Common myeloid progenitor, CD34-positive (primary cell): ENCODE results near the gene TJAP1.

Experiments used
- CTCF ChIA-PET: fragments of 350-600 bp; sonication (Branson Sonifier 250); formaldehyde crosslinking; loops from one replicate; lab custom pipeline; 2021; ENCODE audit warnings: antibody characterized with exemption; lab: Charles Lee
- POLR2A ChIA-PET: fragments of 350-600 bp; sonication (Branson Sonifier 250); formaldehyde crosslinking; loops from one replicate; lab custom pipeline; 2021; ENCODE audit warnings: antibody characterized with exemption; lab: Charles Lee
- DNase-seq, 3 donors: peaks; one replicate each; pipeline versions ENCODE4 v3.0.0 to v3.0.0-alpha.2; 2013
- H3K27ac ChIP-seq, 2 experiments: 1 replicate in 1 of 2; 2 replicates in 1 of 2; pipeline ENCODE4 v1.7.0; 2013; ENCODE audit warnings: inconsistent platforms in 2 of 2, low read length in 2 of 2, mild to moderate bottlenecking in 2 of 2, low read depth in 1 of 2, moderate library complexity in 1 of 2; ENCODE audit not compliant: severe bottlenecking in 2 of 2, insufficient read depth in 1 of 2, poor library complexity in 1 of 2
- H3K27me3 ChIP-seq, 5 experiments: replicated peaks in 2 of 5; 1 replicate in 3 of 5; 2 replicates in 2 of 5; pipeline versions ENCODE4 v1.6.1 to v1.7.0; 2013; ENCODE audit warnings: low read length in 4 of 5, mild to moderate bottlenecking in 2 of 5, moderate library complexity in 2 of 5, inconsistent platforms in 1 of 5; ENCODE audit not compliant: insufficient read depth in 5 of 5, control insufficient read depth in 4 of 5
- H3K36me3 ChIP-seq, 4 experiments: 1 replicate in 2 of 4; 2 replicates in 2 of 4; pipeline versions ENCODE4 v1.6.1 to v1.7.0; 2013; ENCODE audit warnings: low read length in 3 of 4, control low read depth in 1 of 4, mild to moderate bottlenecking in 1 of 4; ENCODE audit not compliant: control insufficient read depth in 4 of 4, insufficient read depth in 4 of 4
- H3K4me1 ChIP-seq, 4 experiments: 1 replicate in 3 of 4; 2 replicates in 1 of 4; pipeline versions ENCODE4 v1.6.1 to v1.7.1; 2013; ENCODE audit warnings: low read length in 3 of 4, mild to moderate bottlenecking in 3 of 4, control low read depth in 1 of 4, inconsistent platforms in 1 of 4, moderate library complexity in 1 of 4; ENCODE audit not compliant: control insufficient read depth in 4 of 4, insufficient read depth in 4 of 4; ENCODE audit errors: control extremely low read depth in 1 of 4
- H3K4me3 ChIP-seq, 7 experiments: 1 replicate in 4 of 7; 2 replicates in 3 of 7; pipeline versions ENCODE4 v1.5.1 to v1.7.0; 2013; ENCODE audit warnings: mild to moderate bottlenecking in 7 of 7, low read length in 6 of 7, moderate library complexity in 6 of 7, inconsistent platforms in 2 of 7, low read depth in 2 of 7, control low read depth in 1 of 7; ENCODE audit not compliant: insufficient read depth in 4 of 7, control insufficient read depth in 1 of 7; ENCODE audit errors: extremely low read depth in 1 of 7
- H3K9me3 ChIP-seq, 5 experiments: 1 replicate in 4 of 5; 2 replicates in 1 of 5; pipeline versions ENCODE4 v1.6.1 to v1.7.1; 2013; ENCODE audit warnings: low read length in 4 of 5, mild to moderate bottlenecking in 2 of 5, inconsistent platforms in 1 of 5, low read depth in 1 of 5, moderate library complexity in 1 of 5; ENCODE audit not compliant: control insufficient read depth in 4 of 5, insufficient read depth in 2 of 5; ENCODE audit errors: control extremely low read depth in 1 of 5
- WGBS: methylation state at CpG from one replicate; pipeline ENCODE4 v1.1.5; 2013; ENCODE audit not compliant: insufficient coverage; 5-methylcytosine and 5-hydroxymethylcytosine counted together

Gene TJAP1

GRCh38 chr6:43505718-43506117 lies 28.3 kb downstream of the TJAP1 start:
- 74% methylated on average over 3 of the region's 6 CpGs for WGBS
- H3K9me3 ChIP-seq = no peaks in the 10 kb centered on the region
- H3K36me3 ChIP-seq = peaks cover 4 to 45% (median 40%) of the 10 kb centered on the region in 4 experiments
- no peak overlapping the region for H3K4me3 ChIP-seq
- H3K27me3 ChIP-seq = peaks cover 0 to 40% (median 17%) of the 10 kb centered on the region in 5 experiments
- H3K4me1 ChIP-seq = peaks cover 0 to 16% (median 15%) of the 10 kb centered on the region in 4 experiments
- H3K27ac ChIP-seq = no peak overlapping the region
- POLR2A ChIA-PET = no interaction called here
- CTCF ChIA-PET = interaction anchor here (0.7 to 5.7 kb wide), 23 partner anchors 10 to 321 kb away, joined by 3 to 64 read pairs (median 5); partner anchors contain the start of genes DLK2, DNPH1, POLR1C and YIPF3
- no peak for DNase-seq

DNA sequence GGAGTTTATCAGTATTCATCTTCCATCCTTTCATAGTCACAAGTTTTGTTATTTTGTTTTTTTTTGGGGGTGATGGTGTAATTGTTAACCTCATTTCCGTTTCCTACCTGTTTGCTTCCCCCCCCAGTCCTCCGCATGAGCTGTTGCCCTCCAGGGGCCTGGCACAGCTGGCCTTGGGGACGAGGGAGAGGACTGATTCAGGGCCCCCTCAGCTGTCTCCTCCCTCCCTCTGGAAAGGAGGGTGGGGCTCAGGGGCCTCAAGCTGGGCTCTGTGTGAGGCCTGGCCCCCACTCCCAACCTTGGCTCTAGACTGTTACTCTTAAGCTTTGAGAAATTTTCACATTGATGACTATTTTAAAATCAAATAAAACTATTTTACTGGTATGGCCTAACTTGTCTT lies 28.8 kb downstream of the TJAP1 start:
- CTCF ChIA-PET = interaction anchor here (0.7 to 5.7 kb wide), 23 partner anchors 10 to 321 kb away, joined by 3 to 64 read pairs (median 5); partner anchors contain the start of genes DLK2, DNPH1, POLR1C and YIPF3
- POLR2A ChIA-PET = interaction anchor here (0.6 kb wide), 1 partner anchor 557 kb away, joined by 3 read pairs; no protein-coding TSS in a partner anchor
- peaks cover 4 to 45% (median 39%) of the 10 kb centered on the region in 4 experiments for H3K36me3 ChIP-seq

GRCh38 chr6:43506667-43507471 lies 29.5 kb downstream of the TJAP1 start:
- CTCF ChIA-PET = interaction anchor here (0.6 to 5.7 kb wide), 20 partner anchors 9 to 278 kb away, joined by 3 to 64 read pairs (median 5); partner anchors contain the start of genes DLK2, DNPH1, POLR1C and YIPF3
- POLR2A ChIA-PET = interaction anchor here (0.6 kb wide), 1 partner anchor 558 kb away, joined by 3 read pairs; no protein-coding TSS in a partner anchor
- Histone ChIP-seq H3K27me3 (peaks cover 0 to 42% (median 17%) of the 10 kb centered on the region in 5 experiments), H3K9me3 (no peaks in the 10 kb centered on the region), H3K4me1 (peaks cover 0 to 21% (median 17%) of the 10 kb centered on the region in 4 experiments), H3K27ac (no peak overlapping the region), H3K36me3 (peaks cover 4 to 49% (median 40%) of the 10 kb centered on the region in 4 experiments), H3K4me3 (no peak overlapping the region)
- DNase-seq = peak; percentile 84 to 93 (median 86)
- WGBS = 35% methylated on average over 12 of the region's 14 CpGs

More for the DNA sequence above, 28.8 kb downstream of the TJAP1 start:
- no peak for DNase-seq
- no peak overlapping the region for H3K4me3 ChIP-seq
- peaks cover 0 to 42% (median 17%) of the 10 kb centered on the region in 5 experiments for H3K27me3 ChIP-seq
- 93% methylated on average over 2 of the region's 3 CpGs for WGBS
- no peaks in the 10 kb centered on the region for H3K9me3 ChIP-seq
- H3K4me1 ChIP-seq = peaks cover 0 to 18% (median 16%) of the 10 kb centered on the region in 4 experiments
- no peak overlapping the region for H3K27ac ChIP-seq

- Histone ChIP-seq H3K27me3 (peaks cover 0 to 42% (median 17%) of the 10 kb centered on the region in 5 experiments), H3K36me3 (peaks cover 11 to 50% (median 41%) of the 10 kb centered on the region in 4 experiments), H3K27ac (no peak overlapping the region), H3K4me1 (peaks cover 0 to 25% (median 19%) of the 10 kb centered on the region in 4 experiments), H3K9me3 (no peaks in the 10 kb centered on the region), H3K4me3 (no peak overlapping the region)
- ChIA-PET CTCF (interaction anchor here (0.6 to 5.7 kb wide), 7 partner anchors 14 to 244 kb away, joined by 3 to 64 read pairs (median 3); partner anchors contain the start of gene DLK2), POLR2A (no interaction called here)
- 76% methylated on average over 5 of the region's 8 CpGs for WGBS
- DNase-seq = no peak
Measured at GRCh38 chr6:43508481-43509141, 31.2 kb downstream of the TJAP1 start.

GRCh38 chr6:43509142-43509983 lies 32.0 kb downstream of the TJAP1 start:
- peak in 1 of 3 donors; percentile 21 for DNase-seq
- H3K27me3 ChIP-seq = peaks cover 0 to 42% (median 17%) of the 10 kb centered on the region in 5 experiments
- H3K4me3 ChIP-seq = peak overlapping the region in 5 of 7 experiments; percentile 37 to 73 (median 62)
- ChIA-PET CTCF (interaction anchor here (0.9 to 1.1 kb wide), 2 partner anchors 63 to 244 kb away, joined by 3 read pairs; no protein-coding TSS in a partner anchor), POLR2A (interaction anchor here (0.5 kb wide), 1 partner anchor 52 kb away, joined by 4 read pairs; no protein-coding TSS in a partner anchor)
- H3K27ac ChIP-seq = no peak overlapping the region
- peaks cover 11 to 51% (median 41%) of the 10 kb centered on the region in 4 experiments for H3K36me3 ChIP-seq
- WGBS = 13% methylated on average over 54 of the region's 69 CpGs
- no peaks in the 10 kb centered on the region for H3K9me3 ChIP-seq
- H3K4me1 ChIP-seq = peaks cover 0 to 25% (median 19%) of the 10 kb centered on the region in 4 experiments
